ENCODE data around the gene UMAD1. TPM values are rescaled to one million over a fixed set of nuclear protein-coding genes. Genes with fewer than 3 reads are reported as not detected.

The UMAD1 gene
- total RNA-seq, 4 donors from 2014 or later: 15.2 to 28.2 (median 18.7) TPM

- Histone ChIP-seq H3K27ac (no peak overlapping the region), H3K9me3 (no peaks in the 10 kb centered on the region), H3K36me3 (no peaks in the 10 kb centered on the region), H3K4me3 (no peak overlapping the region), H3K27me3 (no peaks in the 10 kb centered on the region), H3K4me1 (no peaks in the 10 kb centered on the region)
- no peak for DNase-seq
- TF ChIP-seq POLR2A (IDR thresholded peaks at IDR 0.05): no peak
- no peak for TF ChIP-seq CTCF (IDR thresholded peaks at IDR 0.05)
These were observed 249.4 kb downstream of the UMAD1 start for GRCh38 chr7:7889791-7890568.

DNA sequence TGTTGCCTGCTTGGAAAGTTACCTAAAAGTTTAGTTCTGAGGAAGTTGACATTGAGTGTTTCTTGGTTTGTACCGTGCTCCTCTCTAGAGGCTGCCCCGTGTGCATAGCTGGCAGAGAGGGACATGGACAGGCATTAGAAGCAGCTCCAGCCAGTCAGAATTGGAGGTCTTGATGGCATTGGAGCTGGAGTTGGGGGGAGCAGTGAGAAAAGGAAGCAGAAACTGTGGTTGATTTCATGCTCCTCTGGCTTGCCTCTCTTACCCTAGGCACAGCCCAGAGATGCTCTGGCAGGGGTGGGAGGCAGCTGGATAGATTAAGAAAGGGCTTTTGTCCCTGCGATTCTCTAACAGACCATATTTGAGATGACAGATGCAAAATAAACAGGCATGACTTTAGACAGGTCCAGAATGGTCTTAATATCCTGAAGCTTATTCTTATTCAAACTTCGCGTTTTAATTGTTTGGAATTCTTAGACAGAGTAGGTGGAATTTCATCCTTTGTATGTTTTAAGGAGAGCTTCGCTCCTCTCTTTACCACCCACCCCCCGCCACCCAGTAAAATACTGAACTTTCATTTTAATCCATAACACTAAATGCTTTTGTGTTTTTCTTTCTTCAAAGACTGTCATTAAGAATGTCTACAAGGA lies 254.6 kb downstream of the UMAD1 start:
- Histone ChIP-seq H3K4me3 (no peak overlapping the region), H3K9me3 (no peaks in the 10 kb centered on the region), H3K27ac (no peak overlapping the region), H3K36me3 (no peaks in the 10 kb centered on the region), H3K4me1 (no peaks in the 10 kb centered on the region), H3K27me3 (no peaks in the 10 kb centered on the region)
- TF ChIP-seq POLR2A (IDR thresholded peaks at IDR 0.05) (no peak), CTCF (IDR thresholded peaks at IDR 0.05) (no peak)
- no peak for DNase-seq

- H3K4me3 ChIP-seq: no peak overlapping the region
- H3K4me1 ChIP-seq: no peaks in the 10 kb centered on the region
- no peaks in the 10 kb centered on the region for H3K36me3 ChIP-seq
- H3K9me3 ChIP-seq: no peaks in the 10 kb centered on the region
- H3K27ac ChIP-seq: no peak overlapping the region
- H3K27me3 ChIP-seq: no peaks in the 10 kb centered on the region
- TF ChIP-seq CTCF (IDR thresholded peaks at IDR 0.05) (no peak), POLR2A (IDR thresholded peaks at IDR 0.05) (no peak)
- DNase-seq: no peak
These were observed 255.2 kb downstream of the UMAD1 start for GRCh38 chr7:7895754-7896153.

DNA sequence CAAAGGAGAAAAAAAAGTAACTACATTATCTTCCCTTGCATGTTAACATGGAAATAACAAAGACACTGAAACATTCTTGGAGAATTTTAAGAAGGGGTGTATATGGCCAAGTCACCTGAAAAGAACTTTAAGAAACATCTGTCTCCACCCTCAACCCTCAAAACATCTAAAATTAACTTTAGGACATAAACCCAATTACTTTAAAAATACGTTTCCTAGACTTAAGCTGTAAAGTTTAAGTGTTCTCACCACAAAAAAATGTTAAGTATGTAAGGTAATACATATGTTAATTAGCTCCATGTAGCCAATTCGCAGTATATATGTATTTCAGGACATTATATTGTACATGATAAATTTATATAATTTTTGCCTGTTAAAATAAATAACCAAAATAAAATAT lies 257.0 kb downstream of the UMAD1 start:
- TF ChIP-seq CTCF (IDR thresholded peaks at IDR 0.05): no peak
- no peak for TF ChIP-seq POLR2A (IDR thresholded peaks at IDR 0.05)

GRCh38 chr7:7897949-7898515 lies 257.5 kb downstream of the UMAD1 start:
- H3K27me3 ChIP-seq: no peaks in the 10 kb centered on the region
- H3K36me3 ChIP-seq: no peaks in the 10 kb centered on the region
- H3K9me3 ChIP-seq: no peaks in the 10 kb centered on the region
- H3K27ac ChIP-seq: no peak overlapping the region
- H3K4me1 ChIP-seq: no peaks in the 10 kb centered on the region
- no peak for TF ChIP-seq CTCF (IDR thresholded peaks at IDR 0.05)
- TF ChIP-seq POLR2A (IDR thresholded peaks at IDR 0.05): no peak
- DNase-seq: no peak
- H3K4me3 ChIP-seq: no peak overlapping the region

More for the DNA sequence above, 257.0 kb downstream of the UMAD1 start:
- Histone ChIP-seq H3K4me3 (no peak overlapping the region), H3K4me1 (no peaks in the 10 kb centered on the region), H3K9me3 (no peaks in the 10 kb centered on the region), H3K27ac (no peak overlapping the region), H3K27me3 (no peaks in the 10 kb centered on the region), H3K36me3 (no peaks in the 10 kb centered on the region)
- no peak for DNase-seq

Data from Peyer's patch (tissue), 4 donors.